Calu3 (cell line): ENCODE results near the gene CPSF6. TPM values are rescaled to one million over a fixed set of nuclear protein-coding genes. Genes with fewer than 3 reads are reported as not detected.

Source experiments
- BruUV-seq: library from RNA; stranded (reverse); fragments of 400-500 nt; replicated peaks from 2 replicates; lab custom pipeline; 2021; lab: Mats Ljungman, UMichigan
- CTCF ChIA-PET: fragments of 300-600 bp; sonication (Branson Sonifier 250); formaldehyde crosslinking; loops from one replicate; lab custom pipeline; 2022; ENCODE audit warnings: antibody characterized with exemption; lab: Charles Lee
- DNase-seq: peaks from one replicate; pipeline ENCODE4 v3.0.0; 2022
- H3K27ac Mint-ChIP-seq: one replicate; pipeline ENCODE4 v1.8.0; 2022; ENCODE audit warnings: mixed read lengths; ENCODE audit not compliant: unreplicated experiment
- H3K27me3 Mint-ChIP-seq: one replicate; pipeline ENCODE4 v1.8.0; 2022; ENCODE audit warnings: mixed read lengths; ENCODE audit not compliant: unreplicated experiment
- H3K36me3 Mint-ChIP-seq: one replicate; pipeline ENCODE4 v1.8.0; 2022; ENCODE audit warnings: mild to moderate bottlenecking, moderate library complexity, mixed read lengths; ENCODE audit not compliant: insufficient read depth, unreplicated experiment
- H3K4me1 Mint-ChIP-seq: one replicate; pipeline ENCODE4 v1.8.0; 2022; ENCODE audit warnings: mild to moderate bottlenecking, low read depth, mixed read lengths; ENCODE audit not compliant: unreplicated experiment
- H3K4me3 Mint-ChIP-seq: one replicate; pipeline ENCODE4 v1.8.0; 2022; ENCODE audit warnings: mild to moderate bottlenecking, low read depth, moderate library complexity, mixed read lengths; ENCODE audit not compliant: unreplicated experiment
- H3K9me3 Mint-ChIP-seq: one replicate; pipeline ENCODE4 v1.8.0; 2022; ENCODE audit warnings: low read depth, mixed read lengths; ENCODE audit not compliant: unreplicated experiment
- intact Hi-C: fragments of 100-400 bp; cut with micrococcal nuclease; formaldehyde crosslinking; loops from one replicate; pipeline ENCODE4 v1.10.0; 2022; ENCODE audit not compliant: unreplicated experiment
- total RNA-seq: library from RNA; stranded (reverse); gene quantifications from 2 replicates; pipeline ENCODE4 v1.2.3, GENCODE V29; 2022
- TF ChIP-seq, protein P1 (sequence below): fragments of 200-600 bp; IDR thresholded peaks from one replicate; pipeline ENCODE4 v1.8.0; 2022; ENCODE audit warnings: antibody characterized with exemption; ENCODE audit not compliant: unreplicated experiment

Gene CPSF6
- total RNA-seq, 1 experiment from 2014 or later: 136 TPM

DNA sequence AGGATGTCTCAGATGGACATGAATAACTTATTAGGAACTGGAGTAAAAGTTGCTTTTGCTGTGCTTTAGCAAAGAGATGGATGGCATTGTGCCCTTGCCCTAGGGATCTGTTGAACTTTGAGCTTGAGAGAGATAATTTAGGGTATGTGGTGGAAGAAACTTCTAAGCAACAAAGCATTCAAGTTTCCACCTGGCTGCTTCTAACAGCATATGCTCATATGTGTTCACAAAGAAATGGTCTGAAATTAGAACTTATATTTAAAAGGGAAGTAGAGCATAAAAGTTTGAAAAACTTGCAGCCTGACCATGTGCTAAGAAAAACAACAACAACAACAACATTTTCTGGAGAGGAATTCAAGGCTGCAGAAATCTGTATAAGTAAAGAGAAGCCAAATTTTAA, 7.9 kb upstream of the CPSF6 start:
- no peak for DNase-seq
- H3K9me3 Mint-ChIP-seq: peaks cover 13% of the 10 kb centered on the region
- H3K36me3 Mint-ChIP-seq: no peaks in the 10 kb centered on the region
- H3K4me3 Mint-ChIP-seq: no peak overlapping the region
- BruUV-seq: no TSS peak
- H3K27me3 Mint-ChIP-seq: no peaks in the 10 kb centered on the region
- TF ChIP-seq, protein P1, sequence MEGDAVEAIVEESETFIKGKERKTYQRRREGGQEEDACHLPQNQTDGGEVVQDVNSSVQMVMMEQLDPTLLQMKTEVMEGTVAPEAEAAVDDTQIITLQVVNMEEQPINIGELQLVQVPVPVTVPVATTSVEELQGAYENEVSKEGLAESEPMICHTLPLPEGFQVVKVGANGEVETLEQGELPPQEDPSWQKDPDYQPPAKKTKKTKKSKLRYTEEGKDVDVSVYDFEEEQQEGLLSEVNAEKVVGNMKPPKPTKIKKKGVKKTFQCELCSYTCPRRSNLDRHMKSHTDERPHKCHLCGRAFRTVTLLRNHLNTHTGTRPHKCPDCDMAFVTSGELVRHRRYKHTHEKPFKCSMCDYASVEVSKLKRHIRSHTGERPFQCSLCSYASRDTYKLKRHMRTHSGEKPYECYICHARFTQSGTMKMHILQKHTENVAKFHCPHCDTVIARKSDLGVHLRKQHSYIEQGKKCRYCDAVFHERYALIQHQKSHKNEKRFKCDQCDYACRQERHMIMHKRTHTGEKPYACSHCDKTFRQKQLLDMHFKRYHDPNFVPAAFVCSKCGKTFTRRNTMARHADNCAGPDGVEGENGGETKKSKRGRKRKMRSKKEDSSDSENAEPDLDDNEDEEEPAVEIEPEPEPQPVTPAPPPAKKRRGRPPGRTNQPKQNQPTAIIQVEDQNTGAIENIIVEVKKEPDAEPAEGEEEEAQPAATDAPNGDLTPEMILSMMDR: no peak
- CTCF ChIA-PET: no interaction called here
- H3K27ac Mint-ChIP-seq: no peak overlapping the region
- no peaks in the 10 kb centered on the region for H3K4me1 Mint-ChIP-seq
- intact Hi-C loops: no loop called here

DNA sequence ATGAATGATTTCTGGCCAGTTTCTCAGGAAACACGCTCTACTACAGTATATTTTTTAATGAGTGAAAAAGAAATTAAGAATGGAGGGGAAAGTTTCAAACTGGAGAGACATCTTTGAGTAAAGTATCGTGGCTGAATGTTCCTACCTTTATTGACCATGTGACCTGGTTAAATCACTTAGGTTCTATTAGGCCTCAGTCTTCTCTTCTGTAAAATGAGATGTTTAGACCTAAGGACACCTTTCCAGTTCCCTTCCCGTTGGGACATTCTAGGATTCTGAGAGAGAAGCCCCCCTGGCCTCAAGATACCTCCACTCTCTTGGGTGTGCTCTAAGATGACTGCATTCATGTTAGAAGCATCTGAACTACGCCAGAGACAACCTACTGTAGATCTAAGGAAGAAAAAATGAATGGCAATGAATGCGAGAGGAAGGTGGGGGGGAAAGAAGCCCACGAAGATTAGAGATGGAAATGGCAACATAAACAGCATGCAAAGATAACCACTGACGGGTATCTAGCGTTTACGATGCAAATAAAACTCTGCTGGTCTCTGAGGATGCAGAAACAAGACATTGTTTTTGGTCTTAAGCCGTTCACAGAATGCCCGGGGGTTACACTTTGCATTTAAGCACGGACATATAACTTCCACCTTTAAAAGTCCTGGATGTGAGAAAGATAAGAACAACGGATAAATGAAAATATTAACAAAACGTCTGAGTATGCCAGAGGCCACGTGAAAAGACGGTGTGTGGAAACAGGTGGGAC, 599 bp upstream of the CPSF6 start:
- CTCF ChIA-PET: no interaction called here
- Mint-ChIP-seq H3K27ac (peak overlapping the region; percentile 98), H3K4me3 (peak overlapping the region; percentile 98)

DNA sequence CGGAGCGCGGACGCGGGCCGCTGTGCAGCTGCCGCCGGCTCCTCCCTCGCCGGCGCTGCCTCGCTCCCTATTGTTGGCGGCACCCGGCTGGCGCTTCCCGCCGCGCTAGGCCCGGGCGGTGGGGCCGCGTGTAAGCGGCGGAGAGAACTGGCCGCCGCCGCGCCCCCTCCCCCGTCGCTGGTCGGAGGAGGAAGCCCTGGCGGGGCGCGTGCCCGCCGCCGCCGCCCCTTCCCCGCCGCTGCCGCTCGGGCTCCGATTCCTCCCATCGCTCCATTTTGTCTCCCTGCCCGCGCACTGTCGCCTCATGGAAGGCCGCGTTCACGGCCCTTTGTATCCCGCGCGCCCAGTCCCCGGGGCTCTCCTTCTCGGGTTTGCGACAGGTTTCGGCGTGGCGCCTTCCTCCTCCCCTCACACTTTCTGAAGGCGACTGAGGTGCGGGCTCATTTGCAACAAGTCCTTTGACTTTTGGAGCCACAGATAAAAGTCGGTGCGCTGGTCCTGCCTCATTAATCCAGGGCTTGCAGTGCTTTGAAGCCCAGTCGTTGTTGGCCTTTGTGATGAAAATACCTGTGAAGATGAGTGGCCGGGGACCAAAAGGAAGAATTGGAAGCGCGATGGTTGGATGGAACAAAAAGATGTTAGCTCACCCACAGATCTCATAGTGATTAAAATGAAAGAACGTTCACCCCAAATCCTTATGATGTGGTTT, 707 bp downstream of the CPSF6 start:
- H3K9me3 Mint-ChIP-seq: no peaks in the 10 kb centered on the region
- intact Hi-C loops: loop anchor here (10.0 kb wide), 1 partner anchor 375 kb away; no protein-coding TSS in a partner anchor
- peak overlapping the region; percentile 98 for H3K27ac Mint-ChIP-seq
- H3K27me3 Mint-ChIP-seq: no peaks in the 10 kb centered on the region
- CTCF ChIA-PET: no interaction called here
- H3K4me3 Mint-ChIP-seq: peak overlapping the region; percentile 98
- peak; percentile 66 for DNase-seq
- peaks cover 28% of the 10 kb centered on the region for H3K4me1 Mint-ChIP-seq
- peaks cover 26% of the 10 kb centered on the region for H3K36me3 Mint-ChIP-seq
- TF ChIP-seq, protein P1: no peak
- BruUV-seq: no TSS peak

More for the DNA sequence above, 599 bp upstream of the CPSF6 start:
- H3K27me3 Mint-ChIP-seq: no peaks in the 10 kb centered on the region
- peaks cover 27% of the 10 kb centered on the region for H3K4me1 Mint-ChIP-seq
- no peaks in the 10 kb centered on the region for H3K9me3 Mint-ChIP-seq
- TSS peak; percentile 80 for BruUV-seq
- H3K36me3 Mint-ChIP-seq: peaks cover 26% of the 10 kb centered on the region
- DNase-seq: no peak
- intact Hi-C loops: no loop called here
- TF ChIP-seq, protein P1: no peak

DNA sequence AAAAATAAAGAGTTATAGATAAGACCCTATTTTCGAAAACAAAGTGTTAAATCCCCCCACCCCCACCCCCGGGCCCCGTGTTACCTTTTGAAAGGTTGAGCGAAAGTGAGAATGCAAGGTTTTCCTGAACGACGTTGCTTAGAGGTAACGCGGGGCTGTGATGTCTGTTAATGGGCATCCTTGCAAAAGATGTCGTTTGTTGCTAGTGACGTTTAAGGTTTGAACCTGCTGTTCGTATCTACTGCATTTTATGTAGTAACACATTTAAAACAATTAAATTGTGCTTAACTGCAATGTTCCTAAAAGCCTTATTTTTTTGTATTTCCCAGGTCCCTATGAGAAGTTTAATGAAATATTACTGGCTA, 1.2 kb downstream of the CPSF6 start:
- Mint-ChIP-seq H3K9me3 (no peaks in the 10 kb centered on the region), H3K27me3 (no peaks in the 10 kb centered on the region), H3K36me3 (peaks cover 26% of the 10 kb centered on the region), H3K4me1 (peaks cover 28% of the 10 kb centered on the region), H3K4me3 (peak overlapping the region; percentile 98), H3K27ac (peak overlapping the region; percentile 98)
- TF ChIP-seq, protein P1: no peak
- no TSS peak for BruUV-seq
- CTCF ChIA-PET: no interaction called here
- intact Hi-C loops: loop anchor here (10.0 kb wide), 1 partner anchor 376 kb away; no protein-coding TSS in a partner anchor
- DNase-seq: no peak
